ENCODE measurements around the gene LRRC17.
"Not testable (repeated sequence)": the region's sequence is repeated elsewhere in the genome, so short reads cannot be mapped to it uniquely, and the experiment has no call there.

Gene LRRC17

GRCh38 chr7:102897856-102898531 is 14.8 kb upstream of the LRRC17 start:
- no peak for DNase-seq

- no peak for DNase-seq
These were observed 14.3 kb upstream of the LRRC17 start for GRCh38 chr7:102898532-102898859.

GRCh38 chr7:102902052-102902451 is 10.7 kb upstream of the LRRC17 start:
- DNase-seq = not testable (repeated sequence)

- not testable (repeated sequence) for DNase-seq
These were observed 9.2 kb upstream of the LRRC17 start for GRCh38 chr7:102903576-102903975.

GRCh38 chr7:102908676-102909075 is 4.1 kb upstream of the LRRC17 start:
- no peak for DNase-seq

GRCh38 chr7:102913826-102914225 is 1.0 kb downstream of the LRRC17 start:
- no peak for DNase-seq

- DNase-seq = no peak
These were observed 1.8 kb downstream of the LRRC17 start for GRCh38 chr7:102914585-102914984.

GRCh38 chr7:102916426-102916825 is 3.6 kb downstream of the LRRC17 start:
- no peak for DNase-seq

GRCh38 chr7:102916881-102917280 is 4.1 kb downstream of the LRRC17 start:
- DNase-seq = no peak

GRCh38 chr7:102917436-102918353 is 4.9 kb downstream of the LRRC17 start:
- DNase-seq = no peak

- no peak for DNase-seq
These were observed 6.0 kb downstream of the LRRC17 start for GRCh38 chr7:102918845-102919244.

GRCh38 chr7:102925976-102926782 is 13.4 kb downstream of the LRRC17 start:
- DNase-seq = no peak

GRCh38 chr7:102926783-102927140 is 14.0 kb downstream of the LRRC17 start:
- no peak for DNase-seq

- DNase-seq = no peak
These were observed 14.6 kb downstream of the LRRC17 start for GRCh38 chr7:102927312-102927933.

- no peak for DNase-seq
These were observed 19.0 kb downstream of the LRRC17 start for GRCh38 chr7:102931757-102932156.

GRCh38 chr7:102933763-102934162 is 21.0 kb downstream of the LRRC17 start:
- DNase-seq = no peak

GRCh38 chr7:102934239-102934638 is 21.4 kb downstream of the LRRC17 start:
- DNase-seq = no peak

- DNase-seq = no peak
These were observed 21.9 kb downstream of the LRRC17 start for GRCh38 chr7:102934701-102935100.

GRCh38 chr7:102935450-102936115 is 22.8 kb downstream of the LRRC17 start:
- no peak for DNase-seq

GRCh38 chr7:102938679-102939078 is 25.9 kb downstream of the LRRC17 start:
- no peak for DNase-seq

GRCh38 chr7:102942181-102942866 is 29.5 kb downstream of the LRRC17 start:
- DNase-seq = no peak

GRCh38 chr7:102942868-102943267 is 30.1 kb downstream of the LRRC17 start:
- no peak for DNase-seq

Measured in activated CD4-positive, alpha-beta T cell treated with anti-CD3 and anti-CD28 coated beads, Interleukin-2, amount 50 U/mL, for 1 hour (primary cell).